GM18907 (cell line): ENCODE measurements around the gene METRN.
"Not testable (repeated sequence)": the region's sequence is repeated elsewhere in the genome, so short reads cannot be mapped to it uniquely, and the experiment has no call there.

Experiments
- ATAC-seq: cut with Tn5 transposase; IDR thresholded peaks from one replicate; pipeline ENCODE4 v1.9.1; 2021; ENCODE audit warnings: mild to moderate bottlenecking, moderate library complexity; ENCODE audit not compliant: unreplicated experiment

The METRN gene

DNA sequence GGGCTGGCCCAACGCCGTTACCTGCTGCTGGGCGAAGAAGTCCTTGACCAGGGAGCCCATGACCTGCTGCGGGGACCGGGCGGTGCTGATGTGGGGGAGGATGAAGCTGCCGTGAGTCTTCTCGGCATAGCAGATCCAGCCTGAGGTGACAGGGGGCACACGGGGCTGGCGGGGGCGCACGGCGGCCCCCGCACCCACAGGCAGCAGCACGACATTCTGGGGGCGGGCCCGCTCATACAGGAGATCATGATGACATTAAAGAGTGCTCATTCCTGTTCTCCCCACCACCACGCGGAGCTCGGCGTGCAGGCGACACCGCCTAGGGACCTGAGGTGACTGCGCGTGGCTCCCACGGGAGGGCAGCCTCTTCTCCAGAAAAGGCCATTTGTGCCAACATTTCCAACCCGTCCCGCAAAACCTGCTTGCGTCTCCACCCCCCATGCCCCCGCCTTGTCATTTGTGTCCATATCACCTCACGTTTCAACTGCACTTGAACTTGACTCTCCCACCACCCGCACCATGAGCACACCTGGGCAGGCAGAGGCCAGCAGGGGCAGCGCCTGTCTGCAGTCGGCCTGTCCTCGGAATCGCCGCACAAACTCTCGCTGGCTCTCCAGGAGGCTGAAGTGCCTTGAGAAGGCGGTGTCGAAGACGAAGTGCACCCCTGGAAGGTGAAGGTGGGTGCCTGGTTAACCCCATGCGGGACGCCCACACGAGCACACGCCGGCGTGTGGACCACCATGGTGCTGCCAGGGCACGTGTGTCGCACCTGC is 19.5 kb downstream of the METRN start:
- ATAC-seq = no peak

DNA sequence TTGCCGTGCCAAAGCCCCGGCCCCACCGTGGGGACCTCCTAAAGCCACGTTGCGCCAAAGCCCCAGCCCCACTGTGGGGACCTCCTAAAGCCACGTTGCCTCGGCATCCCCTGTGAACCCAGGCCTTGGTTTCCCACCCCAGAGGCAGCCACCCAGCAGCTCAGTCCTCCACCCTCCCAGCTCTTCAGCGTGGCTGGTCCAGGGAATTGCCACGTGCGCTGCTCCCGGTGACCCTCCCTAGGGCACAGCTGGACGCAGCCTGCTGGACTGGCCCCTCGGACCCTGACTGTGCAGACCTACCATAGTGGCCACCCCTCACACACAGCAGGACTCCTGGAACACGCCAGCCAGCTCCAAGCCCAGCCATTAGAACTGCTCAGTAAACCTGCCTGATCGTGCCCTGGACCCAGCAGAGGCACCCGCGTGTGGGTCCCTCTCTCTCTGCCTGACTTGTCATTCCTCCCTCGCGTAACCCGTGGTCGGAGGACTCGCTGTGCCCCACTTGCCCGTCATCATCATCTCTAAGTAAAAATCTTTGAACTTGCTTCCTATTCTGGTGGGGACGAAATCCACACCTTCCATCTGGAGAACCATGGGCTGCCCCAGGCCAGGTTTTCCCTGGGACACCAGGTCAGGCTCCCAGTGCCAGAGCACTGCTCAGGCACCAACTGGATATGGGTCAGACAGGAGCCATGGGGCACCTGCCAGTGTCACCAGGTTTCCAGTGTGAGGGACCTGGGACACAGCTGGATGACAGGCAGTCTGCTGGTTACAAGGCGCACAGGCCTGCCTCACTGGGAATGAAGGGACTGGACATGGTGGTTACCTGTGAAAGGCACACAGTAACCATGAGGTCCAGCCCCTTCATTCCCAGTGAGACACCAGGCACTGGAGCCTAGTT is 20.3 kb downstream of the METRN start:
- ATAC-seq = no peak

DNA sequence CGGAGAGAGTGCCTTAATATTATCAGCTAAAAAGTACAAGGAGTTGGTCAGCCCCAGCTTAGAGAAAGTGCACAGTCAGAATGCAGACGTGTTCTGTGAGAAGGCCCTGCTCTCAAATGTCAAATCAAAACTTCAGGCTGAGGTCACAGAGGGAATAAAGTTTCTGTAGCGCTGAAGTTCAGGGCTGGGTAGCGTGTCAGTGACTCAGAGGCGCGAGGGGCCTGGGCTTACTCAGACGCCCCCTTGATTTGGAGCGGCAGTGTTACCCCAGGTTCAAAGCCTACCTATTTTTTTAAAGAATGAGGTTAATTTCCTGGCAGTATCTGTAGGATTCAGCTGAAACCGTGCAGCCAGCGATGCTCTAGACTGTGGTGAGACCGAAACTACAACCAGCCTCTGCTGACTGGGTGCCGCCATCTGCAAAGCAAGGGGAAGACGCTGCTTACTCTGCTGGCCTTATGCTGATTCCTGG is 21.1 kb downstream of the METRN start:
- no peak for ATAC-seq

DNA sequence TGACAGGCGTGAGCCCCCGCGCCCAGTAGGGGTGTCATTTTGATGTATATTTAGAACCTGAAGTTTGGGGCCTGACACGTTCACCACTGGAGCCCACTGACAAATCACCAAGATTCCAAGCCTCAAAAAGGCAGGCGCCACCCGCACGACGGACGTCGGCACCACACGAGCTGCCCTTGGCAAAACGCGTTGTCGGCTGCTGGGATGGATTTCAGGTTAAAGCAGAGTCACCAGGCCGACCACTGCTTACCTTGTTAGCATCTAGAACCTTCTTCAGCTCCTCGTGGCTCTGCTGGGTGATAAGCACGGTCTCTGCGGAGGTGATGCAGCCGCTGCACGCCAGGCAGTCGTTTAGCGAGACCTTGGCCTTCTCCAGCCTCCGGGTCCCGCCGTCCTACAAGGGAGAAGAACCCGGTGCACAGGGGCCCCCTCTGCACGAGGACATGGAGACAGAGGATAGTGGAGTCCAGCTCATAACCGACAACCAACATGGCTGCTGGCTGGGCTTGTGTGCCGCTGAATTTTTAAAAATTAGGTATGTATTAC is 22.1 kb downstream of the METRN start:
- ATAC-seq = no peak

DNA sequence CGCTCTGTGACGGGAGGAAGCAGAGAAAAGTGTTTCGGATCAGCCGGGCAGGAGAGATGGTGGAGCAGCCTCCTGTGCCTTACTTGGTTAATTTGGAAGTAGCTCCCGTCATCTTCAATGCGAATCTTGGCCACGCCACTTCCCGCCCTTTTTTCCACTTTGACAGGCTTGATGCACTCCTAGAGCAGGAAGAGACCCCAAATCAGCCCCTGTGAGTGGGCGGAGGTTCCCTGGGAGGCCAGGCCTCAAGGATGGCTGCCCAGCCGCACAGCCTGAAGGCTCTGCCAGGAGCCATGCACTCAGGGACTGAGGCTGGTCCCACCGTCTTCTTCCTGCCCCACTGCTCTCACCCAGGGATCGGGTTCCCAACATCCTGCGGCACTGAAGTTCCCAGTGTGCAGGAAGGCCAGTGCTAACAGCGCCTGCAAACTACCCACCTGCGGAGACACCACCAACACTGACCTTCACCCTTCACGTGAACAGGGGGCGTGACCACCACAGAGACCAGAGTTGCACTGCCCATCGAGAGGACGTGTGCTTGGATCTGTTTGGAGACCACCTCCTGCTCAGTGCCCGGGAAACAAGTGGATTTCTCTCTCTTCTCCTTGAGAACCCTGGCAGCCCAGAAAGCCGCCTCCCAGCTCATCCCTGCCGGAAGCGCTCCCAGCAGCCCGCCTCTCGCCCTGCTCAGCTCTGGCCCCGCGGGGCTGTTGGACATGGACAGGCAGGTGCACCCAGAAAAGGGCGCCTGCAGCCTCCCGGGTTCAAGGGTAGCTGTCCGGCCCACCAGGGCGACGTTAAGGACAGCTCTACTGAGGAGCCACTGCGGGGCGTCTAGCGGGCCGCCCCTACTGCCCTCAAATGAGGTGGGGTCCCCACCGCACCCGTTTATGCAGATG is 24.9 kb downstream of the METRN start:
- no peak for ATAC-seq

DNA sequence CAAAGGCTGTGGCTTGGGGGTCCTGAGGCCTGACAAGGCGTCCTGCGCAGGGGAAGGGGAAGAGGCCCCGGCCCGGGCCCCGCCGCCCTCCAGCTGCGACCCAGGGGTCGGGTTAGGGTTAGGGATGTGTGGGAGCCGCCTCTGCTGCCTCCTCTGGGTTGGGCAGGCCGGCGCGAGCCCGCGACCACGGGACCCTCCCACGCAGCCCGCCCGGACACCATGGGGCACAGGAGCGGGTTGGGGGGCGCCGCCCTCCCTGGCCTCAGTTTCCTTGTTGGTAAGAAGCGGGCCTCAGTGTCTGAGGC is 25.5 kb downstream of the METRN start:
- peak; percentile 20 for ATAC-seq

DNA sequence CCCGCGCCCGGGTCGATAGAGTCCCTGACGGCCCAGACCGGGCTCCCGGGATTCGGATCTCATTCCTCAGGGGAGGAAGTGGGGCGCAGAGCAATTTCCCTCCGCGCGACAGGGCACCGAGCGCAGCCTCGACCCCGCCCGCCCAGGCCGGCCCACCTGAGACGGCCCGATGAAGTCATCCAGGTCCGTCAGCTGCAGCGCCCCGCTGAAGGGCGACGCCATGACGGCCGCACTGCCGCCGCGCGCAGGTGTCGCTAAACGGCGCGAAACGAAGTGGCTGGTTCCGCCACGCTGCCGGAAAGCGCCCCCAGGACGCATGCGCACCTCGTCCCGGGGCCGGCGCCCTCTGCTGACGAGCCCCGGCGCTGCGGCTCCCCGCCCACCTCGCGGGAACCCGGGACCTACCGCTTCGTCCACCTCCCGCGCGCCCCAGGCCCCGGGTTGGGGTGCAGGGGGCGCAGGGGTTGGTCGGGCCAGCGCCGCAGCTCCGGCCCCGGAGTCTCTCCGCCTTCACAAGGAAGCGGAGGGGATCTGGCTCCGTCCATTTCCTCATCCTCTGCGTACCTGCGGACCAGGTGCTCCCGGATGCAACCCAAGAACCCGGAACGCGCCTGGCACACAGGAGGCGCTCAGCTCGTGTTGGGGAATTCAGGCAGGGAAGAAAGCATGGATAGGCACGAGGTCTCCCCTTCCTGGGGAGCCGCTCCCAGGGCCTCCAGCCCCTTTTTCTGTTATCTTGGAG is 26.0 kb downstream of the METRN start, which contains the start of gene CIAO3:
Gene CIAO3 (minus strand): TSS at position 234 of the 742 bp plus-strand sequence. CDS start 12 bp downstream, at position 222.
- peak; percentile 75 for ATAC-seq

DNA sequence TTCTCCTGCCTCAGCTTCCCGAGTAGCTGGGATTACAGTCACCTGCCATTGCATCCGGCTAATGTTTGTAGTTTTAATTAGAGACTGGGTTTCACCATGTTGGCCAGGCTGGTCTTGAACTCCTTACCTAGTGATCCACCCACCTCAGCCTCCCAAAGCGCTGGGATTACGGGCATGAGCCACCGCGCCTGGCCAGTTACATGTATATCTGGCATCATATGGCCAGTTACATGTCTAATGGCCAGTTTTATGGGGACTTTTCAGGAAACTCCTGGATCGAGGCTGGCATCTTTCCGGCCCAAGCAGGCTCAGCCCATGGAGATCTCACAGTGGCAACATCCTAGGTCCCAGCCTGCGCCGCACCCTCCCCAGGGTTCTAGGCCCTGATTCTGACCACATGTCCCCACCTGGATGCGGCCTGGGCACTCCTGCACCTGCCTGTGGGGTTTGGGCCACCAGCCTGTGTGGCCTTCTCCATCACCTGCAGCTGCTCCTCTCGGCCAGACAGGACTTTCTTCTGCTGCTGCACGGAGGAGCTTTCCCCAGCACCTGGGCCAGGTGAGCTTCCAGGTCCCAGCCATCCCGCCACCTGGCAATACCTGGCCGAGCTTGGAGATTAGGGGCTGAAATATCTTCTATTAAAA is 27.2 kb downstream of the METRN start:
- ATAC-seq = no peak

DNA sequence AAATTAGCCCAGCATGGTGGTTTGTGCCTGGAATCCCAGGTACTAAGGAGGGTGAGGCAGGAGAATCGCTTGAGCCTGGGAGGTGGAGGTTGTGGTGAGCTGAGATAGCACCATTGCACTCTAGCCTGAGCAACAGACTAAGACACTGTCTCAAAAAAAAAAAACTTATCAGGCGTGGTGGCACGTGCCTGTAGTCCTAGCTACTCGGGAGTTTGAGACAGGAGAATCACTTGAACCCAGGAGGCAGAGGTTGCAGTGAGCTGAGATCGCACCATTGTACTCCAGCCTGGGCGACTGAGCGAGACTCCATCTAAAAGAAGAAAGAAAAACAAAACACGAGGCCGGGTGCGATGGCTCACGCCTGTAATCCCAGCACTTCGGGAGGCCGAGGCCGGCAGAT is 28.0 kb downstream of the METRN start:
- ATAC-seq = not testable (repeated sequence)

DNA sequence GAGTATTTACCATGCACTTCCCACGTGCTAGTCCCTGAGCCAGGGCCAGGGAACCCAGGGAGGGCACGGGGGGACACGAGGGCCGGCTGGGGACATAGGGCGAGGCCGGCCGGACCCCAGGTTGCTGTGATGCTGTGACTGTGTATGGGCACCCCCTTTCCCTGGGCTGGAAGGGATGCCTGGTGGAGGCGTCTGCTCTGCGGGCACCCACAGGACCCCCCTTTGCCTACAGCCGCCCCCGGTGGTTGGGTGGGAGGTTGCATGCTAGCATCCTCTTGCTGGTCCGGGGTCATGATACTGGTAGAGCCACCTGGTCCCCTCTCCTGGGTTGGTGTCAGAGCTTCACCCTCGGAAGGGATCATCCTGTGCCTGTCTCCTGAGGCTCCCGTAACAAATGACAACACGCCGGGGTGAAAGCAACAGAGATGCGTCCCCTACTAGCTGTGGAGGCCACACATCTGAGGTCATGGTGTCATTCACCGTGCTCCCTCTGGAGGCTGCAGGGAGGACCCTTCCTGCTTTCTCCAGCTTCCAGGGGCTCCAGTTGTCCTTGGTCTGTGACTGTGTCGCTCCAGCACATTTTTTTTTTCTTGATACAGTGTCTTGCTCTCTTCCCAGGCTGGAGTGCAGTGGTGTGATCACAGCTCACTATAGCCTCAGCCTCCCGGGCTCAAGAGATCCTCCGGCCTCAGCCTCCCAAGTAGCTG is 29.0 kb downstream of the METRN start:
- no peak for ATAC-seq

DNA sequence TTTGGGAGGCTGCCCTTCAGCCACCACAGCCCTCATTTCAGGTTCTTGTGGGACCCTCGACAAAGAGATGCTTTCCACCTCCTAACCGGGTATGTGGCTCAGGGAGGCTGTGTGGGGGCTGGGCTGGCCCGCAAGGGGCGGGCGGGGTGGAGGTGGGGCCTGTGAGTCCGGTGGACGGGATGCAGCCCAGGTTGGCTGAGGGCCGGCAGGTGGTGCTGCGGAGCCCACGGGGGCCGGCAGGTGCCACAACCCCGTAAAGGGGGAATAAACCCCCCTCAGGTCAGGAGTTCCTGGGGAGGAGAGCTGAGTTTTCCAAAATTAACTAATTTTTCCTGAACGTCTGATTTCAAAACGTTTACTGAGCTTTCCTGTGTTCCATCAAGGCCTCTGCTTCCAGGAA is 30.8 kb downstream of the METRN start:
- ATAC-seq = no peak

DNA sequence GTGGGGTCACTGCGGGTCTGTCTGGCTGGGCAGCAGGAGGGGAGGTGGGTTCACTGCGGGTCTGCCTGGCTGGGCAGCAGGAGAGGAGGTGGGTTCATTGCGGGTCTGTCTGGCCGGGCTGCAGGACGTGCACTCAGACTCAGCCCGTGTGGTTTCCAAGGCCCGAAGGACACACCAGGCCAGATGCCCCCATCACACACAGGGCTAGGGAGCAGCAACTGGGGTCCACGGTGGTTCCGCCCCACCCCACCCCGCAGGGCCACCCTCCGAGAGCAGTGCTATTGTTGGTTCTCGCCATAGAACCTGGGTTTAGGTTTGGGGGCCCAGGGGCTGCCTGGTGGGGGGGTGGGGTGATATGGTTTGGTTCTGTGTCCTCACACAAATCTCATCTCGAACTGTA is 31.7 kb downstream of the METRN start:
- ATAC-seq = no peak

DNA sequence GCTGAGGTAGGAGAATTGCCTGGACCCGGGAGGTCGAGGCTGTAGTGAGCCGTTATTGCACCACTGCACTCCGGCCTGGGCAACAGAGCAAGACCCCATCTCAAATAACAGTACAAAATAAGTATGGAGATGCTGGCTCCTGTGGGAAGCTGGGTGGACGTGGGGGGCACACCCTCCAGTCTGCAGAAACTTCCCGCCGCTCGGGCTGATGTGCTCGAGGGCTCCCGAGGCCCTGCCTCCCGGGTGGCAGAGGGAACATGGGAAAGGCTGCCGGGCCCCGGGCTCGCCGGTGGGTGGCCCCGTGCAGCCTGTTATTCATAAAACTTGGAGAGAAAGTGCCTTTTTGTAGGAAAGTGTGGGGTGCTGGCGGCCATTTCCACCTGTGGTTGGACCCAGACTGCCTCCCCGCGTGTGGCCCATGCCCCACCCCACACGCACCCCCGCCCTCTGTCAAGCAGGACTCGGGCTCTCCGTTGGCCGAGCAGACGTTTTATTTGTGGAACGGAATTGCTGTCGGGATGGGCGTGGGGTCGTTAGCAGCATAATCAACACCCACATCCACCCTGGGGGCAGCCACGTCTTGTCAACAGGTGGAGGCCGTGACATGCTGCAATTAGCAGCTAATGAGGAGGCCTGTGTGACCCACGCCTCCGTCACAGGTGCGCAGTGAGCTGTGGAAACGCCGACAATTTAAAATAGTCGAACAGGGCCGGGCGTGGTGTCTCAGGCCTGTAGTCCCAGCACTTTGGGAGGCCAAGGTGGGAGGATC is 33.2 kb downstream of the METRN start:
- ATAC-seq = no peak

DNA sequence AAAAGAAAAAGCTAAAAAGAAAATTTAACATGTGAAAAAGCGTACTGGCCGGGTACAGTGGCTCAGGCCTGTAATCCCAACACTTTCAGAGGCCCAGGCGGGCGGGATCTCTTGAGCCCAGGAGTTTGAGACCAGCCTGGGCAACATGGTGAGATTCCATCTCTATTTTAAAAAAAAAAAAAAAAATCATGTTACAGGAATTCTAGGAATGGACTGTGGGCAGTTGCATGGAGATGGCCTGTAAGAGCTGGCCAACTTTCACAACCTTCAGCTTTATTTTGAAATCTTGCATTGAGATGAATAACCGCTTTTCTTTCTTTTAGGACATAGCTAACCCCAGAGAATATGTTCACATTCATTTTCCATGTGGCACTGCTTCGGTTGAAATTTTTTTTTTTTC is 34.1 kb downstream of the METRN start:
- ATAC-seq = no peak

DNA sequence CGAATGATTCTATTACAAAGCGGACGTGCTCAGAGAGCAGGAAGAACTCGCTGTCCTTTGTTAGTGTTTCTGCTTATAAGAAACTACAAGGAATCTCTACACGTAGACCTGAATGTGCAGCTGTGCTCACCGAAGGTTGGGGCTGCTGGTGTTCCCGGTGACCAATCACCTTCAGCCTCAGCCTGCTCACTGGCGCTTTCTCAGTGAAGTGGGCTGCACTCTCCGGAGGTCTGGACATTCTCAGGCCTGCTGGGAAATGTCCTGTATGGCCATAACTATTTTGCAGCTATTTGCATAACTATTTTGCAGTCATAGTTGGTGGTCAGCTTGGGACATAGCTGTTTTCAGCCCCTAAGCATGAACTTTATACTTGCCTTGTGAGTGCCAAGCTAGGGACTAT is 35.6 kb downstream of the METRN start:
- ATAC-seq = no peak

DNA sequence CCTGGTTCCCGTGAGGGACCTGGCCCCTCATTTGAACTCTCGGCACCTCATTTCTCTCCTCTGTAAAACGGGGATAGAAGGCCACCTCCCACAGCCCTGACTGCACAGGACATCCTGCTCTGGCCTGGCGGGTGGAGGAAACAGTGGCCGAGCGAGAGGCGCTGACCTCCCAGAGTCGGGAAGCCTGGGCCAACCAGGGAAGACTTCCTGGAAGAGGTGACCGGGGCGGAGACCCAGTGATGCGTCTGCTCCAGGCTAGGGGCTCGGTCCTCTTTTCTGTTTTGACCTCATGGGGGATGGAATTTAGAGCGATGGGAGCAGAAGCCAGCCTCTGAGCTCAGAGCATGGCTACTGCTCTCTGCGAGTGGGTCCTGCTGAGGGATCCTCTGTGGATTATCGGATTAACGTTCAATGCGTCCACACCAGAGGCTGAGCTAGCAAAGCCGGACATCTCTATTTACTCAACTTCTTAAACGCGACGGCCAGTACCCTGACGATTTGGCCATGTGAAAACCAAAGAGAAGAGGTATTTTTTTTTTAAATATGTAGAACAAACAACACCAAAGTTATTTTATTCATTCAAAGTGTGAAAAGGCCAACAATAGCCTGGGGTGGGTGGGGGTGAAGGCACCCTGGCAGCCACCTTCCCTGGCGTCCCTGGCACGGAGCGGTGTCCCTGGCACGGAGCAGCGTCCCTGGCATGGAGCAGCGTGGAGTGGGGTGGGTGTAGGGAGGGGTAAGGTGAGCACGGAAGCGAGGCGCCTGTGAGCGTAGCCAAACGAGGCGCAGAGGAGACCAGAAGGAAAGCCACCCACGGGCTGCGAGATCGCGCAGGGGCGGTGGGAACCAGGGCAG is 36.5 kb downstream of the METRN start:
- no peak for ATAC-seq

DNA sequence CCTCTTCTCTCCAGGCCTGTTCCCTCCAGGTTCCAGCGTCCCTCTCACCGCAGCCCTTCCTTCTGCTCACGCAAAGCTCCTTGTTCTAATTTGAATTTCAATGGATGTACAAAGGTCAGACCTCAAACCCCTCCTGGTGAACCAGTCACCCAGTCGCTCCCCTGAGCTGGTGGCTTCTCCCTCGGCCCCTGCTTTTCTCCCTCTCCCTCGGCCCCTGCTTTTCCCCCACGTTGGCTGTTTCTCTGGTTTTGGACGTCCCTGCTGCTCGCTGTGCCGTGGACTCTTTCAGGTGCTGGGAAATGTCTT is 37.0 kb downstream of the METRN start:
- no peak for ATAC-seq
